IMR-90 (cell line): ENCODE data around the gene CACNA1D.

ENCODE experiments used
- CTCF ChIP-seq: conservative IDR thresholded peaks from 2 replicates; pipeline ENCODE4 v1.5.1; 2012; ENCODE audit warnings: mild to moderate bottlenecking, low read depth, low read length, improper control_type of control experiment
- MAFK ChIP-seq: IDR thresholded peaks from 2 replicates; pipeline ENCODE4 v1.6.1; 2012; ENCODE audit warnings: low read depth, low read length, improper control_type of control experiment
- MAZ ChIP-seq: IDR thresholded peaks from 2 replicates; pipeline ENCODE4 v1.6.1; 2012; ENCODE audit warnings: low read depth, mild to moderate bottlenecking, low read length, improper control_type of control experiment, moderate library complexity, borderline replicate concordance
- POLR2A ChIP-seq: IDR thresholded peaks from 2 replicates; pipeline ENCODE4 v1.6.1; 2012; ENCODE audit warnings: mild to moderate bottlenecking, low read depth, low read length

GRCh38 chr3:53493595-53493962 is 832 bp upstream of the CACNA1D start:
- TF ChIP-seq POLR2A = no peak
- no peak for TF ChIP-seq MAZ
- TF ChIP-seq MAFK = no peak
- TF ChIP-seq CTCF = no peak
